Eye (tissue), 1 donor: Measurements from ENCODE around the gene GBX1.

ENCODE experiments used
- DNase-seq: peaks from one replicate; pipeline ENCODE4 v3.0.0-alpha.2; 2015

Gene GBX1

DNA sequence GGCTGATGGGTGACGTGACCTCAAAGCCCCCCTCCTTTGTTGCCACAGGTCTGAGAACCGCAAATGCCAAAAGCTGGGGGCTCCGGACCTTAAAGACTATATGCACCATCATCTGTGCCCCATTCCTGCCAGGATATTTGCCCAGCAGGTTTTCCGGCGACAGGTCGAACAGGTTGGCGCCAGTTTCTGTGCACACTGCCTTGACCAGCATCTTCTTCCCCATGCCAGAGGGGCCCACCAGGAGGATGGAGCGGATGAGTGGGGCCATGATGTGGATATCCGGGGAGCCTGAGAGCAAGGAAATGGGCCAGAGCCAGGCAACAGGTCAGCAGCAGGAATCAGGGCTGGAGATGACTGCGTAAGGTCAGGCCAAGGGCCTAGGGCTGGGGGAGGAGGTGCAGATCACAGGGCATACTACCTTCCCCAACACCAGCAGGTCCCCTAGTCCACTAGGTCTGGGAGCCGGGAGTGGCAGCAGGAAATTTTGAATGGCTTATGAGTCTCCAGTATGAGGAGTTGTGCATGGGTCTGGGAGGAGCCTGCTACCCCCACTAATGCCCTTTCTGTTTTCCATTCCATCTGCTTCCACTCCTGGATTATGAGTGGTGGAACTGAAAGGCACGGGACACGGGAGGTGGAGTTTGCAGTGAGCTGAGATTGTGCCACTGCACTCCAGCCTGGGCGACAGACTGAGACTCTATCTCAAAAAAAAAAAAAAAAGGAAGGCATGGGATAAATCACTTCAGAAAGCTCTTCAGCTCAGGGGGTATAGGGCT lies 25.9 kb upstream of the GBX1 start:
- DNase-seq = no peak

DNA sequence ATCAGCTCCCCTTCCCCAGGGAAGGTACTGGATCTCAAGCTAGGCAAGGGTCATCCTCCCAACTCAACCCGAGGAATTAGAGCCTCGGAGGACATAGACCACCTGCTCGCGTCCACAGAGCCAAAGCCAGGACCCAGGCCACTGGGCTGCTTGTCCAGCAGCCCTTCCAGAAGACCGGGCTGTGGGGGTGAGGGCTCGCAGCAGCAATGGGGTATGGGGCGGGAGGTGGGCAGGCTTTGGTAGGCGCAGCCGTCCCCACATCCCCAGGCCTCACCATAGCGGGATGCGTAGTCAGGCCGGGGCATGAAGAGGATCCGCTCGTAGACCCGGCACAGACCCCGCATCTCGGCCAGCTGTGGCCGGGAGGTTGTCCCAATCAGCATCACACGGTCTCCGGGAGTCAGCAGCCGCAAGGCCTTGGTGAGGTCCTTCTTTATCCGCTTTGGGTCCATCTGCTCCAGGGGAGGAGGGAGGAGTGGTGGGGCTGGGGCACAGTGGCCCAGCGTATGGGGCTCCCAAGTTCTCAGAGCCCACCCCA lies 24.6 kb upstream of the GBX1 start:
- DNase-seq = no peak

- no peak for DNase-seq
These were observed 24.1 kb upstream of the GBX1 start for GRCh38 chr7:151191544-151191943.

- no peak for DNase-seq
These were observed 21.5 kb upstream of the GBX1 start for GRCh38 chr7:151189038-151189437.

DNA sequence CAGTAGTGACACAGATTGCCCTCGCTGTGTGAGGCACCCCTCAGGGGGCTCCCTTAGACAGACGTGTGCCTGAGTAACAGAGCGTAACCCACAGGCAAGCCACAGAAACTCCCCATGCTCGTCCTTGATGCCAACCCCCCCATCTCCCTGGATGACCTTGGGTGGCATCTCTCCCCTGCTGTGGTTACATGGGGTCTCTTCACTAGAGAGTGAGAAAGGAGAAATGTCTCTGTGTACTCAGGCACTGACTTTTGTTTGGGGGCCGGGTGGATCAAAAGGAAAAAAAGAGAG lies 20.7 kb upstream of the GBX1 start:
- DNase-seq = no peak

GRCh38 chr7:151187409-151188251 lies 20.1 kb upstream of the GBX1 start:
- DNase-seq = no peak

DNA sequence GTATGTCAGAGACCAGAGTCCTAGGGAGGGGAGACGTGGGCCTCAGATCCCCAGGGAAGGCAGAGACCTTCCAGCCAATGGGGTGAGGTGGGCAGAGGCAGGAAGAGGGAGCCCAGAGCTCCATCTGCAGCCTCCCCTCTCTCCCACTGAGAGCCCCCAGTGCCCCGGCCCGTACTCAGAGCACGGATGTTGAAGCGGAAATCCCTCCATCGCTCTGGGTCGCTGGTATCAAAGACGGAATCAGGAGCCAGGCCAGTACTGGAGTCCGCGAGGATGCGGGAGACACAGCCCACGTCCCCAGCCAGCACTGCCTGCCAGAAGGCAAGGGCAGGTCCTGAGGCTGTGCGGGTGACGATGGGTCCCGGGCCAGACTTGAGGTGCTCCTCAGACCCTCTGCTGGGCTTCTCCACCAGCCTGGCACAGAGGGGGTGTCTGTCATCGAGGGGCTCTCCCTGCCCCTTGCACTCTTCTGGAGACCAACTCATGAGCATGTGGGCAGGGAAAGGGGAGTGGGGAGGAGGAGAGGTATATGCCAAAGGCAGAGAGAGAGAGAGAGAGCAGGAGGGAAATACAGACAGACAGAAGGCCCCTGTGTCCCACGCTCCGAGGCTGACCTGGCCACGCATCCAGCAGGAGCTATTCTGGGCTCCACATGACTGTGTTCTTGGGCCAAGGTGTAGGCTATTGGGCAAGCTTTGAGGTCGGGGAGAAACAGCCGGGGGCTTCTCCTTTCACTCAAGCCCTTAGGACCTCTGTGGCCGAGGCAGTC lies 19.3 kb upstream of the GBX1 start, which contains the start of gene ASB10:
TSS of gene ASB10 (minus strand) at position 611 of the 769 bp plus-strand sequence. CDS start at position 491, 120 bp downstream.
- DNase-seq = no peak

DNA sequence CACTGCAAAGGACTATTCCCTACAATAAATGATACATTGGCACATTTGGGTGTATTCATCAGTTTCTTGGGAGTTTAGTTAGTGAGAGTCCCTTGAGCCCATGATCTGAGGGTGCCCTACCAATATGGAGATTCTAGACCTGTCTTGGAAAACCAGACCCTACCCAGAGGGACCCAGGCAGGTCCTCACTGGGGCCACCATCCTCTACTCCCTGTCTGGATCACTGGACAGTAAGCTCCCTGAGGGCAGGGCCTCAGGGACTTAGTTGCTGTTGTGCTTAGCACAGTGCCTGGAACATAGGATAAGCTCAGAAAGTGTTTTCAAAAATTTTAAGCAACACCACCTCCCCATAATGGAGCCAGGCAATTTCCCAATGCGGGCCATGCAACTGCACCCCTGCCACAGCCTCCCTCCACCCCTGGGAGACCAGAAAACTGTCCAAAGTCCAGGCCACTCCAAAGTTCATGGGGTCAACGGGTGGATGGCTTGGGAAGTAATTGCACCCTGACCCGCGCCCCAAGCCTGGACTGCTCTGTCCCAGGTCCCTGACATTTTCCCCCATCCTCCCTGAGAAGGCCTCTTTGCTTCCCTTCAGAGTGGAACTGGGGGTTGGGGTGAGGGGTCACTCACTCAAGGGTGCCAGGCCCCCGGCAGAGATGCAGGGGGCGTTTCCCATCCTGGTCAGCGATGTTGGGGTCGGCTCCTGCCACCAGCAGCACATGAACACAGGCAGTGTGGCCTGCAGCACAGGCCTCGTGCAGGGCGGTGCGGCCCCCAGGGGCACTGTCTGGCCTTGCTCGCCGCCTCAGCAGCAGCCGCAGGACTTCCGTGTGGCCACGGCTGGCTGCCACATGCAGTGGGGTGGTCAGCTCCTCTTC lies 18.5 kb upstream of the GBX1 start:
- DNase-seq = no peak

GRCh38 chr7:151181011-151181431 lies 13.5 kb upstream of the GBX1 start:
- DNase-seq = no peak

- DNase-seq = no peak
These were observed 12.5 kb upstream of the GBX1 start for GRCh38 chr7:151179946-151180345.

GRCh38 chr7:151179287-151179860 lies 11.9 kb upstream of the GBX1 start:
- no peak for DNase-seq

GRCh38 chr7:151178831-151179230 lies 11.3 kb upstream of the GBX1 start:
- no peak for DNase-seq

DNA sequence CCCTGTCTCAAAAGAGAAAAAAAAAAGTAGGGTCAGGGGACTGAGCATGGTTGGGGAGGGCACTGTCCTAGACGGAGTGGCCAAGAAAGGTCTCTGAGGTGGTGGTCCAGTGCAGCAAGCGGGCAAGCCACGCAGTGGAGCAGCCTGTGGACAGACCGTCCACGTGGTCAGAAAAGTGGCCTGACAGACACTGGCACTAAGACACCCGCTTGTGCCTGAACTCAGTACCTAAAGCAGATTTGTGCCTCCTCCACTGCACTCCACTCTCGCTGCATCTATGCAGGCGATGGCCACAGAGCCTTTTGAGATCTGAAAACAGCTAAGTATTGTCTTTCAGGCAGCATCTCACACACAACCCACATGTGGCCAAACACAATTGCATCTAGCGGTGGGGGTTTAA lies 10.7 kb upstream of the GBX1 start:
- DNase-seq = no peak

DNA sequence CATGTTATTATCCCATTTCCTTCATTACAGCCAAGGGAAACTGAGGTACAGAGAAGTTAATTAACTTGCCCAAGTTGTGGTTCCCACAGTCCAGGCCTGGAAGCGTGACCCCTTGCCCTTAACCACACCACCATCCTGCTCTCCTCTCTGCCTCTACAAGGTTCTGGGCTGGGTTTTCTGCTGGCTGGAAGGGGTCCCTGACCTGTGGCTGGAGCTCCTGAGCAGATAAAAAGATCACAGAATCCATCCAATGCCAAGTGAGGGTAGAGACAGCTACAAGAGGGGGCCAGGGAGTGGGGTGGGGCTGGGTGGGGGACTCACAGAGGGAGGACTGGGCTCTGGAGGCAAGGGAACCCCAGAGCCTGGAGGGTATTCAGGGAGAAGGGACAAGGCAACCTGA lies 9.8 kb upstream of the GBX1 start:
- no peak for DNase-seq

DNA sequence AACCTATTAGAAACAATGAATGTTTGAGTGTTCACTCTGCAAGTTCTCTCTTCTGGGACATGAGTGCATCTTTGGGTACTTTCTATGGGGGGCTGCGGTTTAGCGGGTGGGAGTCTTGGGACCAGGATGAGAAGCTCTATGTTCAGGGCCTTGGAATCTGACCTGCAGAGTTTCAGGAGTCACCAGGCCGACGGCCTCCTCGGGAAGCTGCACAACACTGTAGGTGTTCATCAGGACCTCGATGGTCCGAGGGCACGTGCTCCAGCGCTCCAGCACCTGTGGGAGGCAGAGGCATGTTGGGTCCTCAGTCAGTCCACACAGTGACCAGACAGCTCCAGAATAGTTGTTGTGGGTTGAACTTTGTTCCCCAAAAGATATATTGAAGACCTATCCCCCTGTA lies 8.9 kb upstream of the GBX1 start:
- no peak for DNase-seq

DNA sequence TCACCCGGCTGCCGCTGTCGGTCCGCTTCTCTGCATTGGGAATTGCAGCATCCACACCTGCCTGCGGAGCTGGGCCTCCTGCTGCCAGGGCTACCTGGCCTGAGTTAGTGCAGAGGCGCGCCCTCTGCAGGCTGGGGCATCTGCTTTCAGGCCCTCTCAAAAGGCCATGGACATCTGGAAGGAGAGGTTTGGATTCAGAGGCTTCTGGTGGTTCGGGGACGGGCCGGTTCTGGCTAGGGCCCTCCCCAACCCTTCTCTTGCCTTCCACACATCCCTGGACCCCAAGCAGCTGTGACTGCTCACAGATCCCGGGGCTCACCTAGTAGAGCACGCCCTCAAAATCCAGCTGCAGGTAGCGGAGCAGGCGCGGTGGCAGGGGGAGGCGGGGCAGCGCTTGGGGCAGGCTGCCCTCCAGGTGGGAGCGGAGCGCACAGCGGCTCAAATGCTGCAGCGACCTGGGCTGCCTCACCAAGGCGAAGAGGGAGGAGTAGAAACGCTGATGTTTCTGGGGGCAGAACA lies 8.4 kb upstream of the GBX1 start:
- DNase-seq = no peak

GRCh38 chr7:151175047-151175792 lies 7.7 kb upstream of the GBX1 start:
- no peak for DNase-seq

DNA sequence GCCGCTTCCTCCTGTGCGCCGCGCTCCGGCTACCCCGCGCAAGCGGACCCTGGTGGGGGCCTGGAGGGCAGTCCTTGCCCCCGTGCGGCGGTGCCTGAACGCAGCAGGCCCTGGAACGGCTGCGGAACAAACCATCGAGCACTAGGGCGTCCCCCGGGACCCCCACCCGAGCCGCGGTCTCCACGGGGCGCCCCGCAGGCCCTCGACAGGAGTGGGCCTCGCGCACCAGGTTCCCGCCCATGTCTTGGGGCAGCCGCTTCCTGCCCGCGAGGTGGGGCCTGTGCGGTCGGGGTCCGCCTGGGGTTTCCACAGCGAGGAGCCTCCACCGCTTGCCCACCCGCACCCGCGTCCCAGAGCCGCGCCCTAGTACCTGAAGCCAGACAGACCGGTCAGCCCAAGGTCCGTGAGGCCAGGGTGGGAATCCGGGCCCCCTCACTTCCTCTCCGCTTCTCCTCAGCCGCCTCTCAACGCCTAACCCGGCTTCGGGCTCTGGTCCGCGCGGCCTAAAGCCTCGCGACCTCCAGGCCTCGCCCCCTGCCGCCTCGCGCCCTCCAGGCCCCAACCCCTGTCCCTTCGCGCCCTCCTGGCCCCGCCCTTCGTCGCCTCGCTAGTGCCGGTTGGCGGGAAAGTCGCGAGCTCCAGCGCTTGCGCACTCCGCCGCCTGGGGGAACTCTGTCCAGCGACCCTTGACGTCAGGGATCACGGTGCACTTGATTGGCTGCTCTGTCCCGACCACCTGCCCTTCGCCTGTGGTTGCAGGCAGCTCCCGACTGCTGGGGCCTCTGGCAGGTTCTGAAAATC lies 7.0 kb upstream of the GBX1 start:
- DNase-seq = peak; percentile 53

DNA sequence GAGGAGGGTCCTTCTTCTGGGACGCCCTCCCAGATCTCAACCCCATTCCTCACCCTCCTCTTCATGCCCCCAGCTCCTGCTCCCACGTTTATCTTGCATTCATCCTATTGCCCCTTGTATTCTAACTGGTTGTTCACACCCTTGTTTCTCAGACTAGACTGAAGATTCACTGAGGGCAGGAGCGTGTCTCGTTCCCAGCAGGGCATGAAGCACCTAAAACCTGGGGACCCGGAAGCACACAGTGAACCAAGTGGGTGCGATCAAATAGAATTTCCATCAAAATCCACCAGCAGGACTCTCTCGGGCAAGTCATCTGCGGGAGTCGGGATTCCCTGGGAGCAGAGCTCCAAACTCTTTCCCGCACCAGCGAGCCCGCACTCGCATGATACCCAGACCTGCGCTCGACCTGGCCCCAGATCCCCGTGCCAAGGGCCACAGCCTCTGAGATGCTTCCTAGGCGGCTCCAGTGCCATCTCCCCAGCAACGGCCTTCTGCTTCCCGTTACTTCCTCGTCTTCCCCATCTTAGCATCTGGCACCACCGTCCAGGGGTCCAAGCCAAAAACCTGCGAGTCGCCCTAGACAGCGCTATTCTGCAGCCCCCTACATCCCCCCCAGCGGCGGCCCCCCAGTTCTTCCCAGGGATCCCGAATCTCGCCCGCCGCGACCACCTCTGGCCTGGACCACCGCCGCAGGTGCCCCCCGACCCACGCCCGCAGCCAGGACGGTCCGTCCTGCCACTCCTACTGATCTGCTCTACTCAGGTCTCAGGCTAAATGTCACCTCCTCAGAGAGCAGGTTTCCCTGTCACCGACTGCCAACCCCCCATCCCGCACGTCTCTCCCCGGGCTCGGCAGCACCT lies 6.1 kb upstream of the GBX1 start:
- DNase-seq = no peak
